Measurements from ENCODE around the gene ENDOG. TPM values are rescaled to one million over a fixed set of nuclear protein-coding genes. Genes with fewer than 3 reads are reported as not detected.
"Not testable (repeated sequence)": the region's sequence is repeated elsewhere in the genome, so short reads cannot be mapped to it uniquely, and the experiment has no call there.

Gene ENDOG
- total RNA-seq, 1 donor from 2014 or later: 24.4 TPM

DNA sequence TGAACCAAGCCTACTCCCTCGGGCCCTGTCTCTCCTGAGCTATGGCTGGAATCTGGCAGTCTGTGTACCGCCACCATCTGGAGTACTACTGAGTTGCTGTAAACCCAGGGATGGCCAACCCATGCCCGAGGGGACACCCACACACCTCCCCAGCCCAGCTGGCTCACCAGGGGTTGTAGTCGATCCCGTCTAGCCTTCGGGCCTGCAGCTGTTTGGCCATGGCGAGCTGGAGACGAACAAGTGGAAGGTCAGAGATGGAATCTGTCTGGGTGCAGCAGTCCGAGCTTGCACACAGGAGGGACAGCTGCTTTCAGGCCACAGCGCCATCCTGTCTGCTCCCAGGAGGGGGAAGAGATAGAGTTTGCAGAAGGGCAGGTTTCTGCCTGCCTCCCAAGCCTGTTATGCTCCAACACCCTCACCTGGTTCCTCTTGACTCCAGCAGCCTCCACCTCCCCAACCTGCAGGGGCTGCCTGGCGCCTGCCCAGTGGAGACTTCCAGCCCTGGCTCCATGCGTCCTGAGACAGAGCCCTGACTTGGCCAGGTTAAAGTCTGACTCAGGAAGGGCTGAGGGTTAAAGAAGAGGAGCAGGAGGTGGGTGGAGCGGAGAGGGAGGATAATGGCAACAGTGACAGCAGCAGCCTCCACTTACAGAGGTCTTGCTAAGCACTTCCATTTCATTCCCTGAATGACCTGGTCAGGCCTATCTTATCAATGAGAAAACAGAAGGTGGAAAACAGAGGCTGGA is 27.1 kb downstream of the ENDOG start:
- Mint-ChIP-seq H3K4me1 (ENCODE audit: unreplicated experiment) (peaks cover 15% of the 10 kb centered on the region), H3K4me3 (ENCODE audit: unreplicated experiment) (no peak overlapping the region), H3K9me3 (ENCODE audit: unreplicated experiment) (no peaks in the 10 kb centered on the region), H3K27ac (ENCODE audit: unreplicated experiment) (peak overlapping the region; percentile 80), H3K27me3 (ENCODE audit: unreplicated experiment) (no peaks in the 10 kb centered on the region), H3K36me3 (ENCODE audit: unreplicated experiment) (peaks cover 4% of the 10 kb centered on the region)
- DNase-seq (ENCODE audit: extremely low spot score, unreplicated experiment): peak; percentile 93
- TF ChIP-seq CTCF (IDR thresholded peaks at IDR 0.05): peak; percentile 51

- H3K4me1 Mint-ChIP-seq (ENCODE audit: unreplicated experiment): peaks cover 15% of the 10 kb centered on the region
- H3K36me3 Mint-ChIP-seq (ENCODE audit: unreplicated experiment): peaks cover 11% of the 10 kb centered on the region
- H3K9me3 Mint-ChIP-seq (ENCODE audit: unreplicated experiment): peaks cover 8% of the 10 kb centered on the region
- no peaks in the 10 kb centered on the region for H3K27me3 Mint-ChIP-seq (ENCODE audit: unreplicated experiment)
- no peak overlapping the region for H3K27ac Mint-ChIP-seq (ENCODE audit: unreplicated experiment)
- no peak overlapping the region for H3K4me3 Mint-ChIP-seq (ENCODE audit: unreplicated experiment)
- no peak for TF ChIP-seq CTCF (IDR thresholded peaks at IDR 0.05)
- no peak for DNase-seq (ENCODE audit: extremely low spot score, unreplicated experiment)
These were observed 28.4 kb downstream of the ENDOG start for GRCh38 chr9:128846680-128847030.

GRCh38 chr9:128847803-128848202 is 29.5 kb downstream of the ENDOG start:
- DNase-seq (ENCODE audit: extremely low spot score, unreplicated experiment): no peak
- TF ChIP-seq CTCF (IDR thresholded peaks at IDR 0.05): no peak
- Mint-ChIP-seq H3K4me3 (ENCODE audit: unreplicated experiment) (no peak overlapping the region), H3K27ac (ENCODE audit: unreplicated experiment) (no peak overlapping the region), H3K9me3 (ENCODE audit: unreplicated experiment) (peaks cover 8% of the 10 kb centered on the region), H3K36me3 (ENCODE audit: unreplicated experiment) (peaks cover 7% of the 10 kb centered on the region), H3K4me1 (ENCODE audit: unreplicated experiment) (peaks cover 15% of the 10 kb centered on the region), H3K27me3 (ENCODE audit: unreplicated experiment) (no peaks in the 10 kb centered on the region)

DNA sequence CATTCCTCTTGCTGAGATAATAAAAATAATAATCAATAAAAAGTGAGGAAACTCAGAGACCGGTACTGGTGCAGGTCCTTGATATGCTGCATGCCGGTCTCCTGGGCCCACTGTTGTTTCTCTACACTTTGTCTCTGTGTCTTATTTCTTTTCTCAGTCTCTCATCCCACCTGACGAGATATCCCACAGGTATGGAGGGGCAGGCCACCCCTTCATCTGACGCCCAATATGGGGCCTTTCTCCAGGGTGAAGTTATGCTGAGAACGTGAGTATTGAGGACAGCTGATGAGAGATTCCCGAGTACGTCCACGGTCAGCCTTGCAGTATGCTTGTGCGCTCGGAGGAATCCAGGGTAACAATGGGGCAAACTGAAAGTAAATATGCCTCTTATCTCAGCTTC is 32.7 kb downstream of the ENDOG start:
- not testable (repeated sequence) for H3K27ac Mint-ChIP-seq (ENCODE audit: unreplicated experiment); H3K36me3 Mint-ChIP-seq (ENCODE audit: unreplicated experiment); H3K4me3 Mint-ChIP-seq (ENCODE audit: unreplicated experiment); H3K9me3 Mint-ChIP-seq (ENCODE audit: unreplicated experiment); DNase-seq (ENCODE audit: extremely low spot score, unreplicated experiment); H3K4me1 Mint-ChIP-seq (ENCODE audit: unreplicated experiment); H3K27me3 Mint-ChIP-seq (ENCODE audit: unreplicated experiment)

- not testable (repeated sequence) for H3K36me3 Mint-ChIP-seq (ENCODE audit: unreplicated experiment); H3K4me1 Mint-ChIP-seq (ENCODE audit: unreplicated experiment); H3K27ac Mint-ChIP-seq (ENCODE audit: unreplicated experiment); DNase-seq (ENCODE audit: extremely low spot score, unreplicated experiment); H3K4me3 Mint-ChIP-seq (ENCODE audit: unreplicated experiment); H3K9me3 Mint-ChIP-seq (ENCODE audit: unreplicated experiment); H3K27me3 Mint-ChIP-seq (ENCODE audit: unreplicated experiment)
- TF ChIP-seq CTCF (IDR thresholded peaks at IDR 0.05): peak; percentile 72
These were observed 33.7 kb downstream of the ENDOG start for GRCh38 chr9:128851779-128852600.

DNA sequence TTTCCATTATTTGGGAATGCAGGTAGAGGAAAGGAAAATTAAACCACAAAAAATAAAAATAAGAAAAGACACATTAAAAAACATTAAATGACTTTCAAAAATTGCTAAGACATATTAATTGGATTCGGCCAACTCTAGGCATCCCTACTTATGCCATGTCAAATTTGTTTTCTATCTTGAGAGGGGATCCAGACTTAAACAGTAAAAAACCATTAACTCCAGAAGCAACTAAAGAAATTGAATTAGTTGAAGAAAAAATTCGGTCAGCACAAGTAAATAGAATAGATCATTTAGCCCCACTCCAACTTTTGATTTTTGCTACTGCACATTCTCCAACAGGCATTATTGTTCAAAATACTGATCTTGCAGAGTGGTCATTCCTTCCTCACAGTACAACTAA is 34.3 kb downstream of the ENDOG start:
- H3K36me3 Mint-ChIP-seq (ENCODE audit: unreplicated experiment); DNase-seq (ENCODE audit: extremely low spot score, unreplicated experiment); H3K27ac Mint-ChIP-seq (ENCODE audit: unreplicated experiment); H3K9me3 Mint-ChIP-seq (ENCODE audit: unreplicated experiment); H3K4me1 Mint-ChIP-seq (ENCODE audit: unreplicated experiment); H3K27me3 Mint-ChIP-seq (ENCODE audit: unreplicated experiment); H3K4me3 Mint-ChIP-seq (ENCODE audit: unreplicated experiment): not testable (repeated sequence)

DNA sequence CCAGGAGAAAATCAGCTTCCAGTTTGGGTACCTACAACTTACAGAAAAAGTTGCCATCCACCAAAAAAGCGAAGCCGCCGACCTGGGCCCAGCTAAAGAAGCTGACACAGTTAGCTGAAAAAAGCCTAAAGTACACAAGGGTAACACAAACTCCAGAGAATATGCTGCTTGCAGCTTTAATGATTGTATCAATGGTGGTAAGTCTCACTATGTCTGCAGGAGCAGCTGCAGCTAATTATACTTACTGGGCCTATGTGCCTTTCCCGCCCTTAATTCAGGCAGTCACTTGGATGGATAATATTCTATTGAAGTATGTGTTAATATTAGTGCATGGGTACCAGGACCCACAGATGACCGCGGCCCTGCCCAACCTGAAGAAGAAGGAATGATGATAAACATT is 36.2 kb downstream of the ENDOG start:
- H3K27me3 Mint-ChIP-seq (ENCODE audit: unreplicated experiment); DNase-seq (ENCODE audit: extremely low spot score, unreplicated experiment); H3K36me3 Mint-ChIP-seq (ENCODE audit: unreplicated experiment); H3K27ac Mint-ChIP-seq (ENCODE audit: unreplicated experiment); H3K4me3 Mint-ChIP-seq (ENCODE audit: unreplicated experiment); H3K9me3 Mint-ChIP-seq (ENCODE audit: unreplicated experiment); H3K4me1 Mint-ChIP-seq (ENCODE audit: unreplicated experiment): not testable (repeated sequence)

- not testable (repeated sequence) for H3K27ac Mint-ChIP-seq (ENCODE audit: unreplicated experiment); H3K27me3 Mint-ChIP-seq (ENCODE audit: unreplicated experiment); H3K36me3 Mint-ChIP-seq (ENCODE audit: unreplicated experiment); DNase-seq (ENCODE audit: extremely low spot score, unreplicated experiment); H3K4me1 Mint-ChIP-seq (ENCODE audit: unreplicated experiment); H3K9me3 Mint-ChIP-seq (ENCODE audit: unreplicated experiment); H3K4me3 Mint-ChIP-seq (ENCODE audit: unreplicated experiment)
These were observed 40.2 kb downstream of the ENDOG start for GRCh38 chr9:128858476-128858875.
